SJSA1 (cell line): Measurements from ENCODE around the gene BAZ2B. TPM values are rescaled to one million over a fixed set of nuclear protein-coding genes. Genes with fewer than 3 reads are reported as not detected.

Source experiments
- DNase-seq, 2 experiments: peaks; one replicate each; pipeline ENCODE4 v3.0.0-alpha.2; 2015 to 2020; ENCODE audit warnings: low spot score in 2 of 2, low read depth in 1 of 2
- H3K27ac ChIP-seq: fragments of 250-450 bp; sonication (Bioruptor Pico); 2 replicates; pipeline ENCODE4 v1.5.1; 2020; ENCODE audit warnings: mild to moderate bottlenecking, moderate library complexity
- H3K27me3 ChIP-seq: fragments of 250-450 bp; sonication (Bioruptor Pico); replicated peaks from 2 replicates; pipeline ENCODE4 v1.5.1; 2020; ENCODE audit warnings: mild to moderate bottlenecking, moderate library complexity
- H3K36me3 ChIP-seq: fragments of 250-450 bp; sonication (Bioruptor Pico); 2 replicates; pipeline ENCODE4 v1.5.1; 2020; ENCODE audit warnings: mild to moderate bottlenecking
- H3K4me1 ChIP-seq: fragments of 250-450 bp; sonication (Bioruptor Pico); replicated peaks from 2 replicates; pipeline ENCODE4 v1.6.1; 2021; ENCODE audit warnings: mild to moderate bottlenecking
- H3K4me3 ChIP-seq: fragments of 250-450 bp; sonication (Bioruptor Pico); 2 replicates; pipeline ENCODE4 v1.5.1; 2020; ENCODE audit warnings: mild to moderate bottlenecking
- H3K9me3 ChIP-seq: fragments of 250-450 bp; sonication (Bioruptor Pico); replicated peaks from 2 replicates; pipeline ENCODE4 v1.5.1; 2020; ENCODE audit warnings: mild to moderate bottlenecking
- total RNA-seq: library from RNA; depleted of rRNA; stranded (reverse); fragments of >200 nt; shearing (Covaris generic); gene quantifications from 2 replicates; pipeline ENCODE4 v1.2.3, GENCODE V29; 2014; rRNA removed

The BAZ2B gene
- 15.0 and 20.5 TPM in 2 replicates for total RNA-seq

GRCh38 chr2:159616286-159616701, at the start of gene BAZ2B:
Gene BAZ2B (minus strand): TSS chr2:159616548. CDS start chr2:159478719, 137,829 bp downstream.
- peak within 1 kb of the TSS; percentile 92 for H3K27ac ChIP-seq
- H3K4me1 ChIP-seq = peaks cover 6% of the 10 kb centered on the region; the same call in 1 of the 2 replicates
- H3K36me3 ChIP-seq = no peaks in the 10 kb centered on the region; the same call in 1 of the 2 replicates
- H3K27me3 ChIP-seq = no peaks in the 10 kb centered on the region
- H3K4me3 ChIP-seq = peak within 1 kb of the TSS; percentile 71
- DNase-seq = peak in 1 of 2 experiments; percentile 71
- H3K9me3 ChIP-seq = no peaks in the 10 kb centered on the region

GRCh38 chr2:159661286-159661685, 44.9 kb upstream of the BAZ2B start:
- no peaks in the 10 kb centered on the region for H3K9me3 ChIP-seq
- H3K4me3 ChIP-seq = no peak overlapping the region
- no peaks in the 10 kb centered on the region for H3K4me1 ChIP-seq
- no peaks in the 10 kb centered on the region for H3K27me3 ChIP-seq
- no peaks in the 10 kb centered on the region for H3K36me3 ChIP-seq
- no peak overlapping the region for H3K27ac ChIP-seq
- DNase-seq = no peak

DNA sequence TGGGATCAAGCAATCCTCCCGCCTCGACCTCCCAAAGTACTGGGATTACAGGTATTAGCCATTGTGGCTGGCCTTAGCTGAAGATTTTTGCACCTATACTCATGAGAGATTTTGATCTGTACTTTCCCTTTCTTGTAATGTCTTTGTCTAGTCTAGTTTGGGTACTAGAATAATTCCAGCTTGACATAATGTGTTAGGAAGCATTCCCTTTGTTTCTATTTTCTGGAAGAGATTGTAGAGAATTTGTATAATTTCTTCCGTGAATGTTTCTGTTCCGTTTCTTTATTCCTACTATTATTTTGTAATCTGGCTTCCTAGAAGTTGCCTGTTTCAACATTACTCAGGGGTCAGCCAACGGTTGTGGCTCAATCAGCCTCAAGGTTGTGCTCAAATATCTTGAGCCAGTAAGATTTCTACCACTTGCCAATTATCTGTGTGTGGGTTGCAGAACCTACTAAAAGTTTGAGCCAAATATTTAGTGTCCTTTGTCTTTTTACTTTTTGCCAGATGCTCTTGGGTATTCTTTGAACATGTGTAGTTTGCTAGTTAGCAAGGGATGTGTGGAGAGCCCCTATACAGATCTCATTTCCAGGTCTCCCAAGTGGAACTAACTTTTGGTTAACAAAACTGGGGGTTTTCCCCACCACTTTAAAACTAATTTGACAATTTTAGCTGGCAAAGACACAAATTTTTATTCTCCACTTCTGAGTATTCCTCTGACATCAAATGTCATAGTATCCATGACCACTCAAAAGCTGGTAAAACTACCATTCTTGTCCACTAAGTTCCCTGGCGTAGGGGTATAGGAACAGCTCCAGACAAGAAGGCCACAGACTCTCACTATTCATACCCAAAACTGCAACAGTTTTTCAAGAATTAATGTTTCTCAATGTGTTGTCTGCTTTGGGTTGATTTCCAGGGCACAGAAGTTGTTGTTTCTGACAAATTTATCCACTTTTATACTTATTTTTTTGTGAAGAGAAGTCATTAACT, 42.8 kb upstream of the BAZ2B start:
- H3K4me1 ChIP-seq = no peaks in the 10 kb centered on the region
- H3K27ac ChIP-seq = no peak overlapping the region
- no peak overlapping the region for H3K4me3 ChIP-seq
- H3K27me3 ChIP-seq = no peaks in the 10 kb centered on the region
- H3K36me3 ChIP-seq = no peaks in the 10 kb centered on the region
- no peak for DNase-seq
- no peaks in the 10 kb centered on the region for H3K9me3 ChIP-seq

- Histone ChIP-seq H3K27me3 (no peaks in the 10 kb centered on the region), H3K36me3 (no peaks in the 10 kb centered on the region), H3K27ac (no peak overlapping the region), H3K4me3 (no peak overlapping the region), H3K9me3 (no peaks in the 10 kb centered on the region), H3K4me1 (no peaks in the 10 kb centered on the region)
- no peak for DNase-seq
These were observed 37.6 kb upstream of the BAZ2B start for GRCh38 chr2:159653962-159654361.

- Histone ChIP-seq H3K36me3 (no peaks in the 10 kb centered on the region), H3K27ac (no peak overlapping the region), H3K4me3 (no peak overlapping the region), H3K27me3 (no peaks in the 10 kb centered on the region), H3K4me1 (no peaks in the 10 kb centered on the region), H3K9me3 (no peaks in the 10 kb centered on the region)
- DNase-seq = no peak
These were observed 35.5 kb upstream of the BAZ2B start for GRCh38 chr2:159651884-159652283.

- Histone ChIP-seq H3K27me3 (no peaks in the 10 kb centered on the region), H3K4me1 (no peaks in the 10 kb centered on the region), H3K9me3 (no peaks in the 10 kb centered on the region), H3K4me3 (no peak overlapping the region), H3K27ac (no peak overlapping the region), H3K36me3 (no peaks in the 10 kb centered on the region)
- DNase-seq = no peak
These were observed 34.2 kb upstream of the BAZ2B start for GRCh38 chr2:159650574-159650973.

- Histone ChIP-seq H3K4me3 (no peak overlapping the region), H3K4me1 (no peaks in the 10 kb centered on the region), H3K27me3 (no peaks in the 10 kb centered on the region), H3K9me3 (no peaks in the 10 kb centered on the region), H3K36me3 (no peaks in the 10 kb centered on the region), H3K27ac (no peak overlapping the region)
- DNase-seq = no peak
These were observed 32.3 kb upstream of the BAZ2B start for GRCh38 chr2:159648643-159649042.

- DNase-seq = no peak
- H3K9me3 ChIP-seq = no peaks in the 10 kb centered on the region
- H3K4me1 ChIP-seq = no peaks in the 10 kb centered on the region
- no peaks in the 10 kb centered on the region for H3K27me3 ChIP-seq
- H3K27ac ChIP-seq = no peak overlapping the region
- no peak overlapping the region for H3K4me3 ChIP-seq
- H3K36me3 ChIP-seq = no peaks in the 10 kb centered on the region
These were observed 31.3 kb upstream of the BAZ2B start for GRCh38 chr2:159647667-159648066.

GRCh38 chr2:159640176-159640575, 23.8 kb upstream of the BAZ2B start:
- DNase-seq = no peak
- Histone ChIP-seq H3K27ac (no peak overlapping the region), H3K4me3 (no peak overlapping the region), H3K27me3 (no peaks in the 10 kb centered on the region), H3K4me1 (peaks cover 9% of the 10 kb centered on the region), H3K36me3 (no peaks in the 10 kb centered on the region), H3K9me3 (no peaks in the 10 kb centered on the region)

GRCh38 chr2:159639712-159640111, 23.4 kb upstream of the BAZ2B start:
- Histone ChIP-seq H3K4me1 (peaks cover 9% of the 10 kb centered on the region), H3K4me3 (no peak overlapping the region), H3K36me3 (no peaks in the 10 kb centered on the region), H3K27ac (no peak overlapping the region), H3K9me3 (no peaks in the 10 kb centered on the region), H3K27me3 (no peaks in the 10 kb centered on the region)
- no peak for DNase-seq

- Histone ChIP-seq H3K4me3 (no peak overlapping the region), H3K9me3 (no peaks in the 10 kb centered on the region), H3K27me3 (no peaks in the 10 kb centered on the region), H3K36me3 (no peaks in the 10 kb centered on the region), H3K4me1 (peaks cover 9% of the 10 kb centered on the region), H3K27ac (no peak overlapping the region)
- DNase-seq = no peak
These were observed 22.7 kb upstream of the BAZ2B start for GRCh38 chr2:159639071-159639470.

DNA sequence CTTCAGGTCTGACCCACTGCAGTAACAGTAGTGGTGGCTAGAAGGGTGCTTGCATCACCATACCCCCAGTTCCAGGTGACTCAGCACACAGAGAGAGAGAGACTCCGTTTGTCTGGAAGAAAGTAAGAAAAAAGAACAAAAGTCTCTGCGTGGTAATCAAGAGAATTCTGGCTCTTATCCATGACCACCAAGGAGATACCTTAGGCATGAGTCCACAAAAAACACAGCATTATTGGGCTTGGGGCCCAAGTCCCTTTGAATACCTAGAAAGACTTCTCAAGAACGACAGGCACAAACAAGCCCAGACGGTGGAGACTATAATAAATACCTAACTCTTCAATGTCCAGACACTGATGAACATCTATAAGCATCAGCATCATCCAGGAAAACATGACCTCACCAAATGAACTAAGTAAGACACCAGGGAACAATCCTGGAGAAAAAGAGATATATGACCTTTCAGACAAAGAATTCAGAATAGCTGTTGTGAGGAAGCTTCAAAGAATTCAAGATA, 21.7 kb upstream of the BAZ2B start:
- Histone ChIP-seq H3K4me1 (peaks cover 9% of the 10 kb centered on the region), H3K9me3 (no peaks in the 10 kb centered on the region), H3K27me3 (no peaks in the 10 kb centered on the region), H3K36me3 (no peaks in the 10 kb centered on the region), H3K4me3 (no peak overlapping the region), H3K27ac (no peak overlapping the region)
- DNase-seq = peak; percentile 53 to 69

- no peaks in the 10 kb centered on the region for H3K36me3 ChIP-seq
- no peak for DNase-seq
- no peak overlapping the region for H3K27ac ChIP-seq
- no peak overlapping the region for H3K4me3 ChIP-seq
- no peaks in the 10 kb centered on the region for H3K9me3 ChIP-seq
- H3K4me1 ChIP-seq = peaks cover 9% of the 10 kb centered on the region
- H3K27me3 ChIP-seq = no peaks in the 10 kb centered on the region; the same call in 1 of the 2 replicates
These were observed 20.9 kb upstream of the BAZ2B start for GRCh38 chr2:159637240-159637639.
